GM19023 (cell line): ENCODE data around the gene TUBD1.
A peak's percentile ranks its signal among the peaks of the same experiment; 100 is the strongest.
"Not testable (repeated sequence)": the region's sequence is repeated elsewhere in the genome, so short reads cannot be mapped to it uniquely, and the experiment has no call there.

Experiments
- ATAC-seq: cut with Tn5 transposase; IDR thresholded peaks from one replicate; pipeline ENCODE4 v1.9.1; 2021; ENCODE audit warnings: mild to moderate bottlenecking, moderate library complexity; ENCODE audit not compliant: unreplicated experiment

TUBD1 gene

GRCh38 chr17:59892924-59893675 is at the start of gene TUBD1, which contains the start of gene RPS6KB1:
TSS of gene TUBD1 (minus strand) at chr17:59892943. CDS start at chr17:59891002, 1,941 bp downstream.
TSS of gene RPS6KB1 (plus strand) at chr17:59893121. CDS start at chr17:59893185, 64 bp downstream.
- peak; percentile 92 for ATAC-seq

- no peak for ATAC-seq
These were observed 48.4 kb upstream of the TUBD1 start for GRCh38 chr17:59941131-59941530.

- not testable (repeated sequence) for ATAC-seq
These were observed 48.0 kb upstream of the TUBD1 start for GRCh38 chr17:59940697-59941096.

GRCh38 chr17:59933317-59933716 is 40.6 kb upstream of the TUBD1 start:
- not testable (repeated sequence) for ATAC-seq

GRCh38 chr17:59930768-59931167 is 38.0 kb upstream of the TUBD1 start:
- ATAC-seq = not testable (repeated sequence)

- ATAC-seq = not testable (repeated sequence)
These were observed 37.4 kb upstream of the TUBD1 start for GRCh38 chr17:59930121-59930520.

- ATAC-seq = not testable (repeated sequence)
These were observed 27.9 kb upstream of the TUBD1 start for GRCh38 chr17:59920637-59921036.

- no peak for ATAC-seq
These were observed 23.7 kb upstream of the TUBD1 start for GRCh38 chr17:59916446-59916845.

- ATAC-seq = no peak
These were observed 21.6 kb upstream of the TUBD1 start for GRCh38 chr17:59914274-59914854.

GRCh38 chr17:59907467-59907866 is 14.7 kb upstream of the TUBD1 start:
- no peak for ATAC-seq

GRCh38 chr17:59903455-59903854 is 10.7 kb upstream of the TUBD1 start:
- ATAC-seq = no peak

GRCh38 chr17:59901604-59902003 is 8.9 kb upstream of the TUBD1 start:
- ATAC-seq = no peak

GRCh38 chr17:59899099-59899498 is 6.4 kb upstream of the TUBD1 start:
- ATAC-seq = no peak

- no peak for ATAC-seq
These were observed 4.3 kb upstream of the TUBD1 start for GRCh38 chr17:59897090-59897489.

- ATAC-seq = no peak
These were observed 945 bp upstream of the TUBD1 start for GRCh38 chr17:59893676-59894100.

- peak; percentile 51 for ATAC-seq
These were observed 356 bp downstream of the TUBD1 start for GRCh38 chr17:59892251-59892923.

- no peak for ATAC-seq
These were observed 2.0 kb downstream of the TUBD1 start for GRCh38 chr17:59890720-59891119.

GRCh38 chr17:59888145-59888750 is 4.5 kb downstream of the TUBD1 start:
- ATAC-seq = no peak

- no peak for ATAC-seq
These were observed 7.9 kb downstream of the TUBD1 start for GRCh38 chr17:59884861-59885260.

- no peak for ATAC-seq
These were observed 14.1 kb downstream of the TUBD1 start for GRCh38 chr17:59878624-59879023.

- no peak for ATAC-seq
These were observed 14.8 kb downstream of the TUBD1 start for GRCh38 chr17:59877965-59878364.
